AG09309 (cell line): ENCODE data around the gene PTCHD1.

Experiments used
- DNase-seq: peaks from one replicate; pipeline ENCODE4 v3.0.0-alpha.2; 2010; ENCODE audit warnings: low read depth
- H3K4me3 ChIP-seq: 2 replicates; pipeline ENCODE4 v1.5.1; 2011; ENCODE audit warnings: mild to moderate bottlenecking, low read depth, low read length, moderate library complexity; ENCODE audit not compliant: control insufficient read depth
- TF ChIP-seq, protein P1 (sequence below): IDR thresholded peaks from 2 replicates; pipeline ENCODE4 v1.5.1; 2011; ENCODE audit warnings: mild to moderate bottlenecking, low read depth, low read length, inconsistent platforms; ENCODE audit not compliant: insufficient read depth, control insufficient read depth; ENCODE audit errors: missing control alignments

PTCHD1 gene

DNA sequence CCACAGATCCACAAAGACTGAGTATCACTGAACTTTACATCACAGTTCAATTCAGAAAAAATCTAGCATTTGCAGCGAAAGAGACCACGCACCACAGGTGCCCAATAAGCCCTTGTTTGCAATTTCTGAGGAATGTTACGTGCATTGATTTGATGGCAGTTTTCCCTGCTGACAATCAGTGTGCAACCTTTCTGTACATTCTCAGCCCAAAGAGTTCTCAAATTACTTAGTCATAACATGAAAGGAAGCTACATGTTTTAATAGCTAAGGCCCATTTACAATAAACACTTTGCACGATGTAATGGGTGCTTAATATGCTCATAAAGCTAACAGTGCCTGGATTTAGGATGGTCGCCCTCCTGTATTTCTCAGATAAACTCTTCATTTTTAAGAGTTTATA, 47.9 kb downstream of the PTCHD1 start:
- TF ChIP-seq, protein P1, sequence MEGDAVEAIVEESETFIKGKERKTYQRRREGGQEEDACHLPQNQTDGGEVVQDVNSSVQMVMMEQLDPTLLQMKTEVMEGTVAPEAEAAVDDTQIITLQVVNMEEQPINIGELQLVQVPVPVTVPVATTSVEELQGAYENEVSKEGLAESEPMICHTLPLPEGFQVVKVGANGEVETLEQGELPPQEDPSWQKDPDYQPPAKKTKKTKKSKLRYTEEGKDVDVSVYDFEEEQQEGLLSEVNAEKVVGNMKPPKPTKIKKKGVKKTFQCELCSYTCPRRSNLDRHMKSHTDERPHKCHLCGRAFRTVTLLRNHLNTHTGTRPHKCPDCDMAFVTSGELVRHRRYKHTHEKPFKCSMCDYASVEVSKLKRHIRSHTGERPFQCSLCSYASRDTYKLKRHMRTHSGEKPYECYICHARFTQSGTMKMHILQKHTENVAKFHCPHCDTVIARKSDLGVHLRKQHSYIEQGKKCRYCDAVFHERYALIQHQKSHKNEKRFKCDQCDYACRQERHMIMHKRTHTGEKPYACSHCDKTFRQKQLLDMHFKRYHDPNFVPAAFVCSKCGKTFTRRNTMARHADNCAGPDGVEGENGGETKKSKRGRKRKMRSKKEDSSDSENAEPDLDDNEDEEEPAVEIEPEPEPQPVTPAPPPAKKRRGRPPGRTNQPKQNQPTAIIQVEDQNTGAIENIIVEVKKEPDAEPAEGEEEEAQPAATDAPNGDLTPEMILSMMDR = no peak
- no peak for DNase-seq
- no peak overlapping the region for H3K4me3 ChIP-seq

DNA sequence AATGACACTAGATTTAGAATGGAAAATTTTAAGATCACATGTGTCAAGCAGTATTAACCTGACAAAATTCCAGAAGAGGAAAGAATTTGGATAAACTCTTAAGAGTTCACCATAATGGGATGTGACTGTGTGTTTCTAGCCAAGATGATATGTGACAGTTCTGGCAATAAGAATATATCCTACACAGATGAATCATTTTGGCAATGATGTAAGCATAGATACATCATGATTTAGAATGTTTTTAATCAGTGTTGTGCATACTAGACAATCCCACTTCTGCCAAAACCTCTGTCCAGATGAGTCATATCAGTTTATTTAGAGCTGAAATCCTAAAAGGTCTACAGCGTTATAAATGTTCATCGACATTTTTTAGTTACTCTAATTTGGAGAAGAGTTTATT, 48.8 kb downstream of the PTCHD1 start:
- H3K4me3 ChIP-seq = no peak overlapping the region
- no peak for DNase-seq
- TF ChIP-seq, protein P1 = no peak

DNA sequence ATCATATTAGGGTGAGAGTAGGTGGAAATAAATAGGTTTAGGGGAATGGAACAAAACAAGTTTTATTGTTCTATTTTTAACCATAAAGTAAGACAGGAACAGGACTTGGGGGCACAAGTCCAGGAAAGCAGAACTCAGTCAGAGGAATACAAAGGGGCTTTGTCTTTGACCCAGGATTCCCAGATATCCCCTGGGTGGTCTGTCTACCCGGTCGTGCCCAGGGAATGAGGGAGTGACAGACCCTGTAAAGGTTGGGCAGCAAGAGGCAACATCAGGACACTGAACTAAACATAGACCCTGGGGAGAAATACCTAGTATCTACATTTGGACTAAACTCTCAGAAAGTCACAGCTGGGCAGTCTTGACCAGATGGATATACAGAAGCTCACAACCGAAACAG, 50.6 kb downstream of the PTCHD1 start:
- DNase-seq = no peak
- TF ChIP-seq, protein P1 = no peak
- H3K4me3 ChIP-seq = no peak overlapping the region

DNA sequence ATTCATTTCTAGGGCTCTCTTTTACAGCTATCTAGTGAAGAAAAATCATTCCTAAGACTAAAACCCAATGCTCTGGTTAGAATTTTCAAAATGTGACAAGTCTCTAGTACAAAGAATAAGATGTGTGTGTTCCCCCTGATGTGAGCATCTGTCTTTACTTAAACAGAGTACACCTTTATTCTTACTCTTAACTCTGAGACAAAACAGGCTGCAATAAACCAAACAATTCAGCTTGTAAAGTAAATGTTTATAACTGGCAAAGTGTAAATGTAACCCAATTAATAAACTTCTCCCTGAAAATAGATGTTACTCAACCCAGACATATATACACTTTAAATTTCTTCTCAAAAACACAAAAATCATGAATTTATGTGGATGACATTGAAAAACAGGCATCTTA, 51.6 kb downstream of the PTCHD1 start:
- TF ChIP-seq, protein P1 = no peak
- H3K4me3 ChIP-seq = no peak overlapping the region
- DNase-seq = no peak

DNA sequence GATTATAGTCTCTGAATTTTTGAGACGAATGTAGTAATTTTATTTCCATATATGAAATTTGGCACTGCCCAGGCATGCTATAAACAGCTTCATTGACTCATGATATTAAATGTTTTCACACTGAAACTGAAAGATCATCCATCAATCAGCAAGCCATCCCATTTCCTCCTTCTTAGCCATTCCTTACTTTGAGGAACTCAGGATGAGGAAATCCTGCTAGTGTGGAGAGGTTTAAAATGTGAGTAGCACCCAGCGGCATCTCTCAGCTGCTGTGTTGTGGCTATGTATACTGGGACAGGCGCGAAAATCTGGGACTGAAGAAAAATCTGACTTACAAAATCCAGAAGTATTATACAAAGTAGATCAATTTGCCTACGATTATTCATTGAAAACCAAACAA, 52.1 kb downstream of the PTCHD1 start:
- DNase-seq = no peak
- TF ChIP-seq, protein P1 = no peak
- no peak overlapping the region for H3K4me3 ChIP-seq

DNA sequence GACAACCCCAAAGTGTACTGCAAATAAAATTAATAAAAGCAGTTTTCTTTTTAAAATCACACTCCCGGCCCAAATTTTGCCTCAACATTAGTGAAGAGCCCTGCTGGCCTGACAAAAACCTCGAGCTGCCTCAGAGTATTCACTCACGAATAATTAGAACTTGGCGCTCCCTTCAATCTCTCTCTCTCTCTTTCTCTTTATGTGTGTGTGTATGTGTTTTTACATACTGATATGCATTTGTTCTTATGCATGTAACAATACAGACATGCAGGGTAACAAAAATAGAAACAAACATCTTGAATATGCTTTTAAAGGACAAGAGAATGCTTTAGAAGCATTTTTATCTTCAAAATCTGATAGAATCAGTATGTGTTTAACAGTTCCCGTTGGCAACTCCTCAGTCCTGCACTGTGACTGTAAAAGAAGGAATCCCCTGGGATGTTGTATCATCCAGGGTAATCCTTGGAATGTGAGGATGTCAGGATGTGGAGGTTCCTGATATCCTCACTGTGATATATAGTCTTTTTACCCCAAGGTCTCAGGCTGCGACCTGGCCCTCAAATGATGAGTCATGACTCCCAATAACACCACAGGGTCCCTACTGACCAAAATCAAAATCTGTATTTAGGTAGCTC, 53.0 kb downstream of the PTCHD1 start:
- TF ChIP-seq, protein P1 = no peak
- no peak overlapping the region for H3K4me3 ChIP-seq
- no peak for DNase-seq

DNA sequence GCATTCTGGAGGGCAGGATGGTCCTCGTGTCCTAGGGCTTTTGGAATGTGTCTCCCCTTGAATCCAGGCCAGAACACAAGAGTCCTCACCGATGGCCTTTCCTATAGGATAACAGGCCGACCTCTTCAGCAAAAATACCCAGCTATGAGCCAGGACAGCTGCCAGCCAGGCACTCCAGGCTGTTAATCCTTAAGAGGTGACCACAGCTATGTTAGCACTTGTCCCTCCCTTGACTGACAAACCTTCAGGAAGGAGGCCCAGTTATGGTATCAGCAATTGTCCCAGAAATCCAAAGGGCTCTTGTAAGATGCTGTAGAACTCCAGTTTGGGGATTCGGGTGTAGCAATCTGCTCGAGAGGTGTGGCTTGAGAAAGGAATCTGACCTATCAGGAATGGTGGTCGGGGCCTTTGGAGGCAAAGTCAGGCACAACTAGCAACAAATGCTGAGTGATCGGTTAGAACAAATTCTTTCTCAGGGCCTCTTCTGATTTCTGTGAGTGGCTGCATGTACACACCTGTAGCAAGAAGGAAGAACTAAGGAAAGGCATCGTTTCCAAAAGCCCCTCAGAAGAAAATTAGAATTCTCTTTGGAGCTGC, 54.6 kb downstream of the PTCHD1 start:
- TF ChIP-seq, protein P1 = no peak
- no peak for DNase-seq
- H3K4me3 ChIP-seq = no peak overlapping the region
